Activated gamma-delta T cell (primary cell): ENCODE results near the gene ELP1.
"Not testable (repeated sequence)": the region's sequence is repeated elsewhere in the genome, so short reads cannot be mapped to it uniquely, and the experiment has no call there.

Source experiments
- DNase-seq: peaks from one replicate; lab custom pipeline; 2025; lab: John Stamatoyannopoulos, UW

The ELP1 gene

GRCh38 chr9:108933231-108933717 is 650 bp downstream of the ELP1 start:
- DNase-seq: no peak

GRCh38 chr9:108928386-108928785 is 5.5 kb downstream of the ELP1 start:
- DNase-seq: no peak

GRCh38 chr9:108924466-108924865 is 9.5 kb downstream of the ELP1 start:
- no peak for DNase-seq

- DNase-seq: no peak
Measured at GRCh38 chr9:108921200-108921599, 12.7 kb downstream of the ELP1 start.

- not testable (repeated sequence) for DNase-seq
Measured at GRCh38 chr9:108920401-108920800, 13.5 kb downstream of the ELP1 start.

- DNase-seq: no peak
Measured at GRCh38 chr9:108919517-108919916, 14.4 kb downstream of the ELP1 start.

- no peak for DNase-seq
Measured at GRCh38 chr9:108913391-108913790, 20.5 kb downstream of the ELP1 start.

- no peak for DNase-seq
Measured at GRCh38 chr9:108911820-108912219, 22.1 kb downstream of the ELP1 start.

- DNase-seq: no peak
Measured at GRCh38 chr9:108910914-108911313, 23.0 kb downstream of the ELP1 start.

GRCh38 chr9:108910402-108910801 is 23.5 kb downstream of the ELP1 start:
- DNase-seq: no peak

GRCh38 chr9:108905494-108905893 is 28.4 kb downstream of the ELP1 start:
- DNase-seq: no peak

GRCh38 chr9:108904161-108904560 is 29.8 kb downstream of the ELP1 start:
- DNase-seq: no peak

- no peak for DNase-seq
Measured at GRCh38 chr9:108903420-108904103, 30.4 kb downstream of the ELP1 start.

- DNase-seq: no peak
Measured at GRCh38 chr9:108900176-108900575, 33.7 kb downstream of the ELP1 start.

GRCh38 chr9:108899023-108899695 is 34.8 kb downstream of the ELP1 start:
- DNase-seq: not testable (repeated sequence)

GRCh38 chr9:108897324-108898096 is 36.4 kb downstream of the ELP1 start:
- no peak for DNase-seq

- no peak for DNase-seq
Measured at GRCh38 chr9:108894225-108894997, 39.5 kb downstream of the ELP1 start.

- no peak for DNase-seq
Measured at GRCh38 chr9:108889649-108890067, 44.3 kb downstream of the ELP1 start.

- not testable (repeated sequence) for DNase-seq
Measured at GRCh38 chr9:108886594-108887271, 47.2 kb downstream of the ELP1 start.

GRCh38 chr9:108885643-108886348 is 48.1 kb downstream of the ELP1 start:
- no peak for DNase-seq

- DNase-seq: no peak
Measured at GRCh38 chr9:108884701-108885100, 49.2 kb downstream of the ELP1 start.
